C4-2B (cell line): Measurements from ENCODE around the gene MLLT10.

Experiments
- ZFX ChIP-seq: fragments of 450-650 bp; IDR thresholded peaks from 2 replicates; pipeline ENCODE4 v1.6.1; 2017
- TF ChIP-seq, protein P1 (sequence below): fragments of 450-650 bp; conservative IDR thresholded peaks from 2 replicates; pipeline ENCODE4 v1.5.1; 2017; ENCODE audit warnings: mild to moderate bottlenecking

DNA sequence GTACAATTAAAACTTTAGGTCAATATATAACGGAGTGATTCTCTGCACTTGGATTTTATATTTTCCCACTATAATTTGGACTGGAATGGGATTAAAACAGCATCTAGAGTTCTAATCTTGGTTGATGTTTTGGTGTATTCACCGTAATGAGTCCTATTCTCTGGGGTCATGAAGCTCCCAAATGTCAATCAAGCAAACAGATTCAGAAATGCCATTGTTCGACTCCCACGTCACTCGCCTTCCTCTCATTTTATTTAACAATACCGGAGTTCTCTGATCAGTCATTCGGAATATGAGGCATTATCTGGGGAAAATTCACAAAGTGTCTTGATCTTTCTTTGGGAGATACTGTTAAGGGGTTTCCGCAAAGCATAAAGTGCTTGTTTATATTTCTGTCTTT lies 35.0 kb upstream of the MLLT10 start:
- TF ChIP-seq, protein P1, sequence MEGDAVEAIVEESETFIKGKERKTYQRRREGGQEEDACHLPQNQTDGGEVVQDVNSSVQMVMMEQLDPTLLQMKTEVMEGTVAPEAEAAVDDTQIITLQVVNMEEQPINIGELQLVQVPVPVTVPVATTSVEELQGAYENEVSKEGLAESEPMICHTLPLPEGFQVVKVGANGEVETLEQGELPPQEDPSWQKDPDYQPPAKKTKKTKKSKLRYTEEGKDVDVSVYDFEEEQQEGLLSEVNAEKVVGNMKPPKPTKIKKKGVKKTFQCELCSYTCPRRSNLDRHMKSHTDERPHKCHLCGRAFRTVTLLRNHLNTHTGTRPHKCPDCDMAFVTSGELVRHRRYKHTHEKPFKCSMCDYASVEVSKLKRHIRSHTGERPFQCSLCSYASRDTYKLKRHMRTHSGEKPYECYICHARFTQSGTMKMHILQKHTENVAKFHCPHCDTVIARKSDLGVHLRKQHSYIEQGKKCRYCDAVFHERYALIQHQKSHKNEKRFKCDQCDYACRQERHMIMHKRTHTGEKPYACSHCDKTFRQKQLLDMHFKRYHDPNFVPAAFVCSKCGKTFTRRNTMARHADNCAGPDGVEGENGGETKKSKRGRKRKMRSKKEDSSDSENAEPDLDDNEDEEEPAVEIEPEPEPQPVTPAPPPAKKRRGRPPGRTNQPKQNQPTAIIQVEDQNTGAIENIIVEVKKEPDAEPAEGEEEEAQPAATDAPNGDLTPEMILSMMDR, result no peak
- no peak for TF ChIP-seq ZFX
